HG02610 (cell line): Measurements from ENCODE around the gene IL13RA1.
"Not testable (repeated sequence)": the region's sequence is repeated elsewhere in the genome, so short reads cannot be mapped to it uniquely, and the experiment has no call there.

Experiments
- ATAC-seq: cut with Tn5 transposase; IDR thresholded peaks from one replicate; pipeline ENCODE4 v1.9.1; 2021; ENCODE audit warnings: mild to moderate bottlenecking, moderate library complexity; ENCODE audit not compliant: unreplicated experiment

The IL13RA1 gene

DNA sequence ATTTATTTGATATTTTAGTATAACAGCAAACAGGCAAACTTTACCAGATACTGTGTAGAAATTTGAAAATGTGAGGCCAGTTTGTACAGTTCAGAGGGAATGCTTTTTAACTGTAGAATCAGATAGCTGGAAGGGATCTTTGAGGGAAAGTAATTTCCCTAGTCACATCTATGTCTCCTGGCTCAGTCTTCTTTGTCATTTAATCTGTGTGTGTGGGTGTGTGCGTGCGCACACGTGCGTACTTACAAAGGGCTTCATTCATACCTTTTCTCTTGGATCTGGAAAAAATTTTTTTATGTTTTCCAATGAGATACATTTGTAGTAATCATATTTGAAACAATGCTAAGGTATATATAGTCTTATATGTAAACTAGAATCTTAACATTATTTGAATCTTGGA, 44.6 kb downstream of the IL13RA1 start:
- no peak for ATAC-seq

DNA sequence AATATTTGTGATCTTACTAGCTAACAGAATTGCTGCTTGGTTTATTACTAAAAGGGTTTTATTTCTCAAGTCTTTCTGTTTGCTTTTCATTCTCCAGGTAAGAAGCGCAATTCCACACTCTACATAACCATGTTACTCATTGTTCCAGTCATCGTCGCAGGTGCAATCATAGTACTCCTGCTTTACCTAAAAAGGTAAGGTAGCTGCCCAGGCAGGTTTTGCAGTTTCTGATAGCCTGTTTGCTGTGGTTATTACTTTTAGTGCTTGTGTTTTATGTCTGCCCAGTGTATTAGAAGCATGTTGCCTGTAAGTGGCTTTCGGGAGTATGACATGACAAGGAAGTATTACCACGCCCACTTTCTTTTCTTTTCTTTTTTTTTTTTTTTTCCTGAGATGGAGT, 46.4 kb downstream of the IL13RA1 start:
- ATAC-seq = no peak

DNA sequence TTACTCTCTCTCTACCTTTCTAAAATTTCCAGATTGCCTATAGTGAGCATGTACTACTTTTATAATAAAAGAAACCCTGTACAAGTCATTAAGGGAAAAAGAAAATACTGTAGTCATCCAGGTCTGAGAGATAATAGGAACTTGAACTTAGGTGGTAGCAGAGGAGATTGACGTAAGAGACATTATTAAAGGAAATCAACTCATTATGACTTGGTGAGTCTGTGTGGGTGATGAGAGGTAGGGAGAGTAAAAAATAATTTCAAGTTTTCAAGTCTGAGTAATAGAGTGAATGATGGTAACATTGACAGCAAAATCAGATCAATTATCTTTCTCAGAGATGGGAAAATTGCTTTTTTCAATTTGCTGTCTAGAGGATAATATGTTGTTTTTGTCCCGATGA, 52.2 kb downstream of the IL13RA1 start:
- ATAC-seq = no peak

DNA sequence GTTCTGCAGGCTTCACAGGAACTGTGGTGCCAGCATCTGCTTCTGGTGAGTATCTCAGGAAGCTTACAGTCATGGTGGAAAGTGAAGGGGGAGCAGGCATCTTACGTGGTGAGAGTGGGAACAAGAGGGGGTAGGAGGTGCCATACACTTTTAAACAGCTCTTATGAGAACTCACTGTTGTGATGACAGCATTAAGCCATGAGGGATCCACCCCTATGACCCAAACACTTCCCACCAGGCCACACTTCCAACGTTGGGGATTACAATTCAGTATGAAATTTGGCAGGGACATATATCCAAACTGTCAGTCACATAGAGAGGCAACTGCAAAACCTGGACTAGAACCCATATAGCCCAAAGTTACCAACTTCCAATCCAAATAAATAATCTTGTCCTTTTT, 53.1 kb downstream of the IL13RA1 start:
- ATAC-seq = no peak

DNA sequence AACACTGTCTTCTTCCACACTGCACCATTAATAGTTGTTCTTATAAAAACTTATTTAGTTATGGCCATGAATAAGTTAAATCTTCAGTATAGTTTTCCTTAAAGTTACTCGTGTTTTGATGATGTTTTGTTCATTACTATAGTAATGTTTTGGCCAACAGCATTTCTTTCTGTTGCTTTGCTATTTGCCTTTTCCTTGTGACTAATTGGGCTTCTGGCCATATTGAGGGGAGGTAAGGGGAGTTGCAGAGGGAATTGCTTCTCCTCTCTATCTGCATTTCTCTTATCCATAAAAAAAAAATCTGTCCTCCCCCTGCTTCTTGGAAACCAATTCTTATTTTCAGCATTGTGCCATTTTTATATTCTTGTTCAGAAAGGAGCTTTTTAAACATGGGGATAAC, 53.5 kb downstream of the IL13RA1 start:
- no peak for ATAC-seq

DNA sequence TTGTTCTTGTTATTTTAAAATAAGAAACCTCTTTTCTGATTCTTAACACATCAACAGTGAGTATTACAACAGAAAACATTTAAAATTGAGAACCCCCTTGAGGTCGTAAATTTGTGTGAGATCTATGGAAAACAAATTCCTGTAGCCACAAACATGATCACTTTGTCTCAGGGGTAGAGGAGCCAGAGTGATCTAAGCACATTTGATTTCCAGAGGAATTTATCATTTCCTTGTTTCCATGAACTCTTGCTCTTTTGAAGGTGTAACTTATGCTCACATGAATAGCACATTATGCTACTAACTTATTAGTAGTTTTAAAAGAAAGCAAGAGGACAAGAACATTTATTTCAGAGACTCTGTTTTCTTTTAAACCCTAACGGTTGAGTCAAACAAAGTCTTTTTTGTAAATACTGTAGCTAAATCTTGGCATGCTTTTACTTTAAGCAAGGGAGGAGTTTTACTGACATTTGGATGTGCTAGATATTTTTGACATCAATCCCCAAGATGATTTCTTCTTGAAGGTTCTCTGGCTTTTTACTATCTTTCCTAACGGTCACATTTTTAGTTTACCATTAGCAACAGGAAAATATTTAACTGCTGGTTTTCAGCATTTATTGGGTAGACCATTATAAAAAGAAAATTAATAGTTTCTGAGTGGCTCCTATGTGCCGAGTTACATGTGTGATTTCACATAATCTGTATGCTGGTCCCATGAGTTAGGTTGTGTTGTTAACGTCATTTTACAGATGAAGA, 68.3 kb downstream of the IL13RA1 start:
- no peak for ATAC-seq

DNA sequence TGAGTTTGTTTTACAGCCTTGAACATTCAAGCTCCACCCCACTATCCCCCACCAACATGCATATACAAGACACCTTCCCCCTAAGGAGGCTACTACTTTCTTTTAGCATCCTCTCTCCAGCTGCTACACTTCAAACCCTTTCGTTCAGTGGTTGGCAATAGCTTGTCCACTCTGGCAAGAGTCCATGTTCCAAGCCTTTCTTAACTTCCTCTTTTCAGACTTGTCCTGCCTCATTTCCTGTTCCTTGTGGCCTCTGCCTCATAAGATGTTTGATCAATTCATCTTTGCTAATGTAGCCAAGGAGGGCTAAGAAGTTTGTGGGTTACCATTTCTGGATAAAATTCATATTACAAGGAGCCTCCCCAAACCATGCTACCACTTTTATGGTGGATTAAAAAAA, 75.5 kb downstream of the IL13RA1 start:
- no peak for ATAC-seq

DNA sequence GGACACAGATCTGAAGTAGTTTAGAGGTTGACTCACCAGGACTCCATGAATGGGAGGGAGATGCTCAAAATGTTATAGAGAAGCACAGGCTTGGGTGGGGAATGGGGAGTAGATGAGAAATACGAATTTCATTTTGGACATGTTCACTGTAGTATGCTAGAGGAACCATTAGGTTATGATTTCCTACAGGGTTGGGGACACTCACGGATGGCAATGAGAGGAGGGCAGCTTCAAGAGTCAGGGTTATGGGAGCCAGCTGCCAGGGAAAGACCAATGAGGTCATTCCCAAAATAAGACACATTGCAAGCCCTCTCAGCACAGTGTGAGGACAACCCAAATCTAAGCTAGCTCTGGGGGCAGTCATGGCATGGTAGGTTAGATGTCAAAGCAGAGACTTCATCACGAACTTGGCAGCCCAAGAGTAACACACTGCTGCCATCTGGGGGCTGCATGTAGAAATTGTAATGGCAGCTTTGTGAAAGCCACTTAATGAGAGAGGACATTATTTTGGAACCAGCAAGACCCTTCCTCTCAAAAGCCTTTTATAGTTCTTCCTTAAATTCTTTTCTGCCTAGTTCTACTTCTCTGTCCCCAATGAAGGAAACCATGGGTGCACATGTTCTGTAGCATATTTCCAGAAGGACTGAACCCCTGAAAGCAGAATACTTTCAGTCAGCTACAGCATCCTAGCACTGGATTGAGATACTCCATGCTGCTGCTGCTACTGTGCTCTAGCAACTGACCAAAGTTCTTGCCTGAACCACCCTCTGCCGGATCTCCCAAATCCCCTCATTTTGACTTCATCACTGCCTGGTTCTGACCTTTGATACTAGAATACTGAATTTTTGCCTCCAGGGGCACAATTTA, 80.0 kb downstream of the IL13RA1 start:
- ATAC-seq = no peak

DNA sequence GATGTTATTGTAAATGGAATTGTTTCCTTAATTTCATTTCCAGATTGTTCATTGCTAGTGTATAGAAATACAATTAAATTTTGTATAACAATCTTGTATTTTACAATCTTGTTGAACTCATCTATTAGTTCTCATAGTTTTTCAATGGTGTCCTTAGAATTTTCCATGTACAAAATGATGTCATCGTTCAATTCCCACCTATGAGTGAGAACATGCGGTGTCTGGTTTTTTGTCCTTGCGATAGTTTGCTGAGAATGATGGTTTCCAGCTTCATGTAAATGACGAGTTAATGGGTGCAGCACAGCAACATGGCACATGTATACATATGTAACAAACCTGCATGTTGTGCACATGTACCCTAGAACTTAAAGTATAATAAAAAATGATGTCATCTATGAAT, 89.9 kb downstream of the IL13RA1 start:
- not testable (repeated sequence) for ATAC-seq

DNA sequence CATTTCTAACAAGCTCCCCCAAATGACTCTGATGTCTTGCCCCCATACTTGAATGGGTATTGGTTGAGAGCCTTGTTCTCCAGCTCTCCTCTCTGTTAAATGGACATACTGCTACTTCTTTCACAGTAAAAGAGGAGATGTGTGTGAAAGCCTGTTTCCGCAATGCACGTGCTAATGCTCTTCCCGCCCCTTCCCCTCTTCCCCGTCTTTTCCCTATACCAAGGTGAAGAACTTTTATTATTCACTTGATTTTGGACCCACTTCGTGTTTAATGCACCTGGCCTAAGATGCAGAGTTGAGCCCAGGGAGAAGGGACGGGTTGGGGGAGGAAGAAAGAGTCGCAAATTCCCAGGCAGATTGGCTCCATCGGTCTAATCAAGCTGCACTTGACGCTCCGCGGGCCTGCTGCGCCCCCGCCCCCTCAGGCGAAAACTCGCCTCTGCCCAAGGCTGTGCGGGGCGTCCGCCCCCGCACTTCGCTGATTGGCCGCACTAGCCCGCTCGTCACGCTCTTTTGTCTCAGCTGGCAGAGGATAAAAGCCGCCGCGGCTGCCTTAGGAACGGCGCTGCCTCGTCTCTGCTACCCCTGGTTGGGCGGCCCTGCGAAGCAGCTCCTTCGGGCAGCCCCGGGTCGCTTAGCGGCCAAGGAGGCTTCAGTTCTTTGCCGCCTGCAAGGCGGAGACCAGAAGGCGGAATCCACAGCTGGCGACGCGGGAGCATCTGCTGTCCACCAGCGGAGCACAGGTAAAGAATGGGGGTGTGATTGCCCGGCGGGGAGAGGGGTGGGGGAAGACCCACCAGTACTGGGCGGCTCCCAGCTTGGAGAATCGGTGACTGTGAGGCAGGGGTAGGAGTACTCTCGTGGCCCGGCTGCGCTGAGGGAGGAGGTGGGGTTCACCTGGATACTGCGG, 96.1 kb downstream of the IL13RA1 start, which contains the start of gene ZCCHC12:
ZCCHC12 (plus strand) TSS at position 562 of the 910 bp plus-strand sequence. CDS start 1,421 bp downstream, outside the sequence.
- peak; percentile 75 for ATAC-seq

DNA sequence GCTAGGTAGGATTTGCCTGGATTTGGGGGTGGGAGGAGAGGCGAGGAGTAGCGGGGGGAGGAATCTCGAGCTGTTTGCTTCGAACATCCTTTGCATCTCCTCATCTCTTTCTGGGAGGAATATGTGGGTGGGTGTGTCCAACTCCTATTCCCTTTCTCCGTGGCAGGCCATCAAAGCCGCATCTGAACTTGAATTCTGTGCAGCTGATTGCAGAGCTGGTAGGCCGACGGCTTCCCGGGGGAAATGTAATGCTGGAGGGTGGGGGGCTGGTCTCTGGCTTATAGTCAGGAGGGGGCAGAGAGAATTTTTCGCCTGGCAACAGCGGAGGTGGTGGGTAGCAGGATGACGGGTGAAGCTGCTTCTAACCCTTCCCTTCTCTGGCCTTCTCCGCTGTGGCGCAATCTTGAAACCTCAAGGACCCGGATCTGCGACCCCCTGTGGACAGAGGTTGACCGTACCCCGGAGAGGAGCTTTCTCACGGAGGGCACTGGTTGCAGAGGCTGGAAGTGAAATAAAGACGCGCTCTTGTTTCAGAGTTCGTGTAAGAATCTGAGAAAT, 96.8 kb downstream of the IL13RA1 start:
- ATAC-seq = no peak

DNA sequence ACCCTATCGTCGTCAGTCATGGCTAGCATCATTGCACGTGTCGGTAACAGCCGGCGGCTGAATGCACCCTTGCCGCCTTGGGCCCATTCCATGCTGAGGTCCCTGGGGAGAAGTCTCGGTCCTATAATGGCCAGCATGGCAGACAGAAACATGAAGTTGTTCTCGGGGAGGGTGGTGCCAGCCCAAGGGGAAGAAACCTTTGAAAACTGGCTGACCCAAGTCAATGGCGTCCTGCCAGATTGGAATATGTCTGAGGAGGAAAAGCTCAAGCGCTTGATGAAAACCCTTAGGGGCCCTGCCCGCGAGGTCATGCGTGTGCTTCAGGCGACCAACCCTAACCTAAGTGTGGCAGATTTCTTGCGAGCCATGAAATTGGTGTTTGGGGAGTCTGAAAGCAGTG, 97.8 kb downstream of the IL13RA1 start:
- ATAC-seq = no peak

DNA sequence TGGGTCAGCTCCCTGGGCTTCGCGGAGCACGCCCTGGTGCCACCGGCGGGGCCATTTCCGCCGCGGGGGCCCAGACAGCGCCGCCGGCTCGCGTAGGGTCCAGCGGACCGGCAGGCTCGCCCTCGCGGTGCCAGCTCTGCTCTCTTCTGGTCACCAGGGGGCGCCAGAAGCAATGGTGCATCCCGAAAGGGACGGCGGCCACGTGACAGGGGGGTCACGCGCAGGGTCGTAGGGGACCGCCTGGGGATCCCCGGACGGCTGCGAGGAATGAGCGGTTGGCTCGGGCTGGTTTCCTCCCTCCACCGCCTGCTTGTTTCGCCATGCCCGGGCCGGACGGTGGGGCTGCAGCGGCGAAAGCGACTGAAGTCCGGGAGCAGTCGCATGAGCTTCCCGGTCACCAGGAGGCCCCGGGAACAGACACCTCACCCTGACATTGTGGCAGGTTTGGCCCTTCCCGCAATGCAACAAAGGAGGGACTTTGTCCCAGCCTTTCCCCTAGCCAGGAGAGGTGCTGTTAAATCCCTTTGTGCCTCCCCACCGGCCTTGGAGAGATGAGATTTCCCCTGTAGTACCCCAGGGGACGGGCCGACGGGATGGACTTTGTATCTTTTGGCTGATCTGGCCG, 112.0 kb downstream of the IL13RA1 start:
- peak; percentile 64 for ATAC-seq
